Measurements from ENCODE around the gene GP5. TPM values are rescaled to one million over a fixed set of nuclear protein-coding genes. Genes with fewer than 3 reads are reported as not detected.
A peak's percentile ranks its signal among the peaks of the same experiment; 100 is the strongest.

The GP5 gene
- total RNA-seq, 1 donor from 2014 or later = 0.11 TPM

DNA sequence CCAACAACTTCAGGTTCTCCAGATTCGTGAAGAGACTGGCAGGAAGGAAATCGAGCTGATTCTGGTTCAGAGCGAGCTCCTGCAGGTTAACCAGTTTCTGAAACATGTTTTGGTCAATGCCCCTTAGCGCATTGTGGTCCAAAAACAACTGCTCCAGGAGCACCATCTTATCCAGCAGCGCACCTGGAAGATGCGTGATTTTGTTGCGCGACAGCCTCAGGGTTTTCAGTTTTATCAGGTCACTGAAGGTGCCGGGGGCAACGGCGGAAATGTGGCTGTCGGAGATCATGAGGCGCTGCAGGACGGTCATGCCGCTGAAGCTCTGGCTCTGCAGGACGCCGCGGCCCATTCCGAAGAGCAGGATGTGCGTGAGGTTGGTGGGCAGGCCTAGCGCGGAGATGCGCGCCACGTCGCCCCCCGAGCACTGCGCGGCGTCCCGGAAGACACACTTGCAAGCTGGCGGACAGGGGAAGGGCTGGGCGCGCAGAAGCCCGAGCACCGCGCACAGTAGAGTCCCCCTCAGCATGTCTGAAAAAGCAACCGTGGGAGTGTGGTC is 1.2 kb downstream of the GP5 start:
- no peak for DNase-seq (ENCODE audit: low spot score in 2 of 2, unreplicated experiment in 2 of 2)
- Mint-ChIP-seq H3K9me3 (no peaks in the 10 kb centered on the region), H3K4me3 (no peak overlapping the region), H3K36me3 (no peaks in the 10 kb centered on the region), H3K4me1 (peaks cover 22% of the 10 kb centered on the region), H3K27ac (no peak overlapping the region), H3K27me3 (ENCODE audit: low read depth) (no peaks in the 10 kb centered on the region)
- TF ChIP-seq, protein P1, sequence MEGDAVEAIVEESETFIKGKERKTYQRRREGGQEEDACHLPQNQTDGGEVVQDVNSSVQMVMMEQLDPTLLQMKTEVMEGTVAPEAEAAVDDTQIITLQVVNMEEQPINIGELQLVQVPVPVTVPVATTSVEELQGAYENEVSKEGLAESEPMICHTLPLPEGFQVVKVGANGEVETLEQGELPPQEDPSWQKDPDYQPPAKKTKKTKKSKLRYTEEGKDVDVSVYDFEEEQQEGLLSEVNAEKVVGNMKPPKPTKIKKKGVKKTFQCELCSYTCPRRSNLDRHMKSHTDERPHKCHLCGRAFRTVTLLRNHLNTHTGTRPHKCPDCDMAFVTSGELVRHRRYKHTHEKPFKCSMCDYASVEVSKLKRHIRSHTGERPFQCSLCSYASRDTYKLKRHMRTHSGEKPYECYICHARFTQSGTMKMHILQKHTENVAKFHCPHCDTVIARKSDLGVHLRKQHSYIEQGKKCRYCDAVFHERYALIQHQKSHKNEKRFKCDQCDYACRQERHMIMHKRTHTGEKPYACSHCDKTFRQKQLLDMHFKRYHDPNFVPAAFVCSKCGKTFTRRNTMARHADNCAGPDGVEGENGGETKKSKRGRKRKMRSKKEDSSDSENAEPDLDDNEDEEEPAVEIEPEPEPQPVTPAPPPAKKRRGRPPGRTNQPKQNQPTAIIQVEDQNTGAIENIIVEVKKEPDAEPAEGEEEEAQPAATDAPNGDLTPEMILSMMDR (IDR thresholded peaks at IDR 0.05; ENCODE audit: unreplicated experiment) = no peak

DNA sequence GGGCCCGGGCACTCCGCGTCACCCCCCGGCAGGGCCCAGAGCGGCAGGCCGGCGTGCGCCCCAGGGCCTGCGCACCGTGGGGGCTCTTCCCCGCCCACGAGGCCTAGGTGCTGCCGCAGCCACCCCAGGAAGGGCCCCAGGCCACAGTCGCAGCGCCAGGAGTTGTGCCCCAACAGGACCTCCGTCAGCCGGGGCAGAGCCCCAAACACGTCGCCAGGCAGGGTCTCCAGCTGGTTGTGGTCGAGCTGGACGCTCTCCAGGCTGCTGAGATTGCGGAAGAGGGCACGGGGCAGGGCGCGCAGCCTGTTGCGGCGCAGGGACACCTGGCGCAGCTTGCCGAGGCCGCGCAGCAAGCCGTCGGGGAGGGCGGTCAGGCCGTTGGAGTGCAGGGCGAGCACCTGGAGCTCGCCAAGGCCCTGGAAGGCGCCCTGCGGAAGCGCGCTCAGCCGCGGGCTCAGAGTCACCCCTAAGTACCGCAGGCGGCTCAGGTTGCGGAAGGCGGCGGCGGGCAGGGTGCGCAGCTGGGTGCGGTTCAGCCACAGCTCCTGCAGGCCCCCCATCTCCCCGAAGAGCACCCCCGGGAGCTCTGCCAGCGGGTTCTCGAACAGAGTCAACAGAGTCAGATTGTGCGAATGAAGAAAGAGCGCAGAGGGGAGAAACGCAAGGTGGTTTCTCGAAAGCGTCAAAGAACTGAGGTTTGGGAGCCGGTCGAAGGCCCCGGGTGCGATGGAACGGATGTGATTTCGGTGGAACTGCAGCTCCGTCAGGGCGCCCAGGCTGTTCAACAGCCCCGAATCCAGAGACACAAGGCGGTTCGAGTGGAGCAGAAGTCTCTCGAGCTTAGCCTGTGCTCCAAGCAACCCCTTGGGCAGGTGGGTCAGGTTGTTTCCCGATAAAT is 2.0 kb downstream of the GP5 start:
- no peaks in the 10 kb centered on the region for H3K9me3 Mint-ChIP-seq
- H3K27ac Mint-ChIP-seq = no peak overlapping the region
- DNase-seq (ENCODE audit: low spot score in 2 of 2, unreplicated experiment in 2 of 2) = no peak
- no peaks in the 10 kb centered on the region for H3K27me3 Mint-ChIP-seq (ENCODE audit: low read depth)
- no peaks in the 10 kb centered on the region for H3K36me3 Mint-ChIP-seq
- H3K4me3 Mint-ChIP-seq = no peak overlapping the region
- peaks cover 22% of the 10 kb centered on the region for H3K4me1 Mint-ChIP-seq
- TF ChIP-seq, protein P1 (IDR thresholded peaks at IDR 0.05; ENCODE audit: unreplicated experiment) = no peak

DNA sequence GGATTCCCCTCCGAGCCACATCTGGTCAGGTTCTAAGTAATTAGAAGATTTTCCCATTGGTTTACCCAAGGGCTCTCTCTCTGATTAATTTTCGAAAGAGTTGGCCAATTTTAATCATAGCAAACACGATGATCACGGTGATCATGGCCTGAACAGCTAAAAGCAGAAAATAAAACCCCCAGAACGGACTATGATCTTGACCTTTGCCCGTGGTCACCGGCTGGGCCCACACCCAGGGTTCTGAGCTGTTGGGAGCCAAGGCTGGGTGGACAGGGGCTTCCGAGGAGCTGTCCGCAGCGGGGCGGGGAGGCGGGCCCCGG is 2.6 kb downstream of the GP5 start:
- peak overlapping the region; percentile 50 for H3K4me3 Mint-ChIP-seq
- peaks cover 22% of the 10 kb centered on the region for H3K4me1 Mint-ChIP-seq
- no peak for DNase-seq (ENCODE audit: low spot score in 2 of 2, unreplicated experiment in 2 of 2)
- H3K27me3 Mint-ChIP-seq (ENCODE audit: low read depth) = no peaks in the 10 kb centered on the region
- peak overlapping the region; percentile 87 for H3K27ac Mint-ChIP-seq
- TF ChIP-seq, protein P1 (IDR thresholded peaks at IDR 0.05; ENCODE audit: unreplicated experiment) = no peak
- no peaks in the 10 kb centered on the region for H3K36me3 Mint-ChIP-seq
- no peaks in the 10 kb centered on the region for H3K9me3 Mint-ChIP-seq

DNA sequence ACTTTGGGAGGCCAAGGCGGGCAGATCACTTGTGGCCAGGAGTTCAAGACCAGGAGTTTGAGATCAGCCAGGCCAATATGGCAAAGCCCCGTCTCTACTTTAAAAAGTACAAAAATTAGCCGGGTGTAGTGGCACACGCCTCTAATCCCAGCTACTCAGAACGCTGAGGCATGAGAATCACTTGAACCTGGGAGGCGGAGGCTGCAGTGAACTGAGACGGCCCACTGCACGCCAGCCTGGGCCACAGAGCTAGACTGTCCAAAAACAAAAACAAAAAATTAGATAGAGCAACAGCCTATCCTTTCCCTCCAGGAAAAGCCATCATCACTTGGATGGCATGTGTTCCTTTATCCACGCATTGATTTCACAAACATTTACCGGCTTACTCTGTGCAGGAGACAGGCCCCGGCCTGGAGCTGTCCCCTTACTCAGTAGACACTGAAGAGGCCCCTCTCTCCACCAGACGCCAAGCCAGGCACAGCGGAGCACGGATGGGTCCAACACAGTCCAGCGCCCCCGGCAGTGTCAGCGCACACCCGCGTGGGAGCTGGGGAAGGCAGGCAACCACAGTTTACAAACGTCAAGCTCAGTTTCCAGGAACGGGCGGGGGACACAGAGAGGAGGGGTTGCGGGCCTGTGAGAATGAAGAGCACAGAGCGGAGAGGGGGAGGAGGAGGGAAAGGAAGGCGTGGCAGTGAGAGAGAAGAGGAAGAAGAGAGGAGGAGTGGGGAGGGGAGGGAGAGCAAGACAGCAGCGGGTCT is 3.1 kb downstream of the GP5 start:
- Mint-ChIP-seq H3K9me3 (peaks cover 5% of the 10 kb centered on the region), H3K27ac (peak overlapping the region; percentile 87)

DNA sequence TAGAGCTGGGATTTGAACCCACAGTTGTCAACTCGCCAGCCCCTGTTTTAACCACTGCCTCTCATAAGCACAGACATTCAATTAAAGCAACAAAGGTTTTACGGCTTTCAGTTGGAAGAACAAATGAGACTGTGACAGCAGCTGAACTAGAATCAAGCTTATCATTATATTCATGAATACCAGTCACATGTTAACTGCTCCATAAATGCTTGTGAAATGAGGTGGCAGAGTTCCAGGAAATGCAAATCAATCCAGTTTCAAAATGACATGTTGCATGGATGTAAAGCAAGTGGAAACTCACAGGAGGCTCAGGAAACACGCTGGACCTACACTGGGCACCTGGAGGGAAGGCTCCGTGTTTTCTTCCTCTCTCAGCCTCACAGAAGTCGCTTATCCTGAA is 3.9 kb downstream of the GP5 start:
- peaks cover 13% of the 10 kb centered on the region for H3K9me3 Mint-ChIP-seq
- no peak for DNase-seq (ENCODE audit: low spot score in 2 of 2, unreplicated experiment in 2 of 2)
- TF ChIP-seq, protein P1 (IDR thresholded peaks at IDR 0.05; ENCODE audit: unreplicated experiment) = no peak
- H3K4me1 Mint-ChIP-seq = peaks cover 22% of the 10 kb centered on the region
- peaks cover 4% of the 10 kb centered on the region for H3K36me3 Mint-ChIP-seq
- no peak overlapping the region for H3K4me3 Mint-ChIP-seq
- H3K27me3 Mint-ChIP-seq (ENCODE audit: low read depth) = peaks cover 5% of the 10 kb centered on the region
- H3K27ac Mint-ChIP-seq = peak overlapping the region; percentile 87

More for the DNA sequence above, 3.1 kb downstream of the GP5 start:
- no peak for DNase-seq (ENCODE audit: low spot score in 2 of 2, unreplicated experiment in 2 of 2)
- Mint-ChIP-seq H3K27me3 (ENCODE audit: low read depth) (peaks cover under 1% of the 10 kb centered on the region), H3K36me3 (peaks cover under 1% of the 10 kb centered on the region), H3K4me1 (peaks cover 22% of the 10 kb centered on the region), H3K4me3 (peak overlapping the region; percentile 50)
- TF ChIP-seq, protein P1 (IDR thresholded peaks at IDR 0.05; ENCODE audit: unreplicated experiment) = no peak

All from mesothelial cell of epicardium (in vitro differentiated cells).